Astrocyte (in vitro differentiated cells and primary cell): ENCODE measurements around the gene SPTBN1. TPM values are rescaled to one million over a fixed set of nuclear protein-coding genes. Genes with fewer than 3 reads are reported as not detected.
A peak's percentile ranks its signal among the peaks of the same experiment; 100 is the strongest.

Experiments used
- DNase-seq: peaks from one replicate; pipeline ENCODE4 v3.0.0-alpha.2; 2010; ENCODE audit warnings: low read depth
- FAIRE-seq: peaks from 2 replicates; lab custom pipeline; 2011; peaks lifted over from hg19 to GRCh38; lab: Jason Lieb, UNC
- H2AFZ ChIP-seq: 2 replicates; pipeline ENCODE4 v1.6.0; 2012; ENCODE audit warnings: low read depth, low read length, inconsistent platforms
- H3K27ac ChIP-seq: 2 replicates; pipeline ENCODE4 v1.5.1; 2011; ENCODE audit warnings: low read depth, low read length, inconsistent platforms
- H3K27me3 ChIP-seq: 2 replicates; pipeline ENCODE4 v1.6.0; 2011; ENCODE audit warnings: low read length, inconsistent platforms; ENCODE audit not compliant: insufficient read depth
- H3K36me3 ChIP-seq: 2 replicates; pipeline ENCODE4 v1.5.1; 2011; ENCODE audit warnings: low read length, inconsistent platforms; ENCODE audit not compliant: insufficient read depth
- H3K4me1 ChIP-seq: 2 replicates; pipeline ENCODE4 v1.5.1; 2011; ENCODE audit warnings: low read length, inconsistent platforms; ENCODE audit not compliant: insufficient read depth
- H3K4me2 ChIP-seq: 2 replicates; pipeline ENCODE4 v1.6.0; 2012; ENCODE audit warnings: low read length, inconsistent platforms
- H3K4me3 ChIP-seq: 2 replicates; pipeline ENCODE4 v1.5.1; 2011; ENCODE audit warnings: low read depth, mild to moderate bottlenecking, low read length, inconsistent platforms; ENCODE audit not compliant: insufficient read depth
- H3K79me2 ChIP-seq: 2 replicates; pipeline ENCODE4 v1.6.0; 2012; ENCODE audit warnings: mild to moderate bottlenecking, low read length, inconsistent platforms; ENCODE audit not compliant: insufficient read depth
- H3K9ac ChIP-seq: 2 replicates; pipeline ENCODE4 v1.6.0; 2012; ENCODE audit warnings: mild to moderate bottlenecking, low read length, inconsistent platforms
- H3K9me3 ChIP-seq: 2 replicates; pipeline ENCODE4 v1.5.1; 2012; ENCODE audit warnings: low read depth, mild to moderate bottlenecking, low read length, inconsistent platforms; ENCODE audit not compliant: insufficient read depth
- H4K20me1 ChIP-seq: 2 replicates; pipeline ENCODE4 v1.6.0; 2012; ENCODE audit warnings: low read length, inconsistent platforms; ENCODE audit not compliant: insufficient read depth
- H3K27ac Mint-ChIP-seq: one replicate; pipeline ENCODE4 v1.8.0; 2021; ENCODE audit warnings: mild to moderate bottlenecking, mixed read lengths; ENCODE audit not compliant: unreplicated experiment
- H3K27me3 Mint-ChIP-seq: one replicate; pipeline ENCODE4 v1.8.0; 2021; ENCODE audit warnings: low read depth, mixed read lengths; ENCODE audit not compliant: unreplicated experiment
- H3K36me3 Mint-ChIP-seq: one replicate; pipeline ENCODE4 v1.8.0; 2021; ENCODE audit warnings: low read depth, mixed read lengths; ENCODE audit not compliant: unreplicated experiment
- H3K4me1 Mint-ChIP-seq: one replicate; pipeline ENCODE4 v1.8.0; 2021; ENCODE audit warnings: low read depth, mixed read lengths; ENCODE audit not compliant: unreplicated experiment
- H3K4me3 Mint-ChIP-seq: one replicate; pipeline ENCODE4 v1.8.0; 2021; ENCODE audit warnings: mild to moderate bottlenecking, moderate library complexity, mixed read lengths; ENCODE audit not compliant: unreplicated experiment
- H3K9me3 Mint-ChIP-seq: one replicate; pipeline ENCODE4 v1.8.0; 2021; ENCODE audit warnings: mild to moderate bottlenecking, mixed read lengths; ENCODE audit not compliant: unreplicated experiment
- EZH2 ChIP-seq: IDR thresholded peaks from 2 replicates; pipeline ENCODE4 v1.6.1; 2012; ENCODE audit warnings: mild to moderate bottlenecking, low read length, inconsistent platforms; ENCODE audit not compliant: insufficient read depth
- total RNA-seq: library from RNA; stranded (reverse); gene quantifications from 2 replicates; pipeline ENCODE4 v1.2.1, GENCODE V29; 2021
- TF ChIP-seq, protein P1 (sequence below): IDR thresholded peaks from 2 replicates; pipeline ENCODE4 v1.5.1; 2011; ENCODE audit warnings: low read depth, mild to moderate bottlenecking, inconsistent platforms, low read length, moderate library complexity; ENCODE audit not compliant: insufficient read depth

SPTBN1 gene
- total RNA-seq, 1 donor from 2014 or later, result 311 TPM

DNA sequence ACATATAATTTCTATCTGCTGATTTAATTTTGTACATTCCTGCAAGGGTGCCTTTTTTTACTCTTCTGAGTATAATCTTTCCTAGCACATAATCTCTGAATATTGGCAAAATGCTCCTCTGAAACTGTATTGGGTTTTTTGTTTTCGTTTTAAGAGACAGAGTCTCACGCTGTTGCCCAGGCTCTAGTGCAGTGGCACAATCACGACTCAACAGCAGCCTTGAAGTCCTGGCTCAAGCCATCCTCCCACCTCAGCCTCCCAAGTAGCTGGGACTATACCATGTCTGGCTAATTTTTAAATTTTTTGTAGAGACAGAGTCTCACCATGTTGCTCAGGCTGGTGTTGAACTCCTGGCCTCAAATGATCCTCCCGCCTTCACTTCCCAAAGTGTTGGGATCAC is 104.9 kb downstream of the SPTBN1 start:
- H3K4me2 ChIP-seq, result peak overlapping the region; percentile 90
- peaks cover 4% of the 10 kb centered on the region for H3K36me3 Mint-ChIP-seq
- H3K9me3 ChIP-seq, result no peaks in the 10 kb centered on the region
- peaks cover 43% of the 10 kb centered on the region for H3K4me1 Mint-ChIP-seq
- H3K4me3 ChIP-seq, result peak overlapping the region; percentile 85
- peak overlapping the region; percentile 95 for H3K27ac Mint-ChIP-seq
- H3K9me3 Mint-ChIP-seq, result no peaks in the 10 kb centered on the region
- peaks cover 28% of the 10 kb centered on the region for H3K4me1 ChIP-seq
- DNase-seq (no peak), FAIRE-seq (no peak)
- peak overlapping the region; percentile 93 for H3K9ac ChIP-seq
- no peak overlapping the region for H2AFZ ChIP-seq
- no peaks in the 10 kb centered on the region for H3K36me3 ChIP-seq
- H3K4me3 Mint-ChIP-seq, result peak overlapping the region; percentile 90
- peak overlapping the region; percentile 90 for H3K27ac ChIP-seq
- peaks cover 89% of the 10 kb centered on the region for H3K79me2 ChIP-seq
- no peaks in the 10 kb centered on the region for H3K27me3 ChIP-seq
- no peak for TF ChIP-seq EZH2
- TF ChIP-seq, protein P1, sequence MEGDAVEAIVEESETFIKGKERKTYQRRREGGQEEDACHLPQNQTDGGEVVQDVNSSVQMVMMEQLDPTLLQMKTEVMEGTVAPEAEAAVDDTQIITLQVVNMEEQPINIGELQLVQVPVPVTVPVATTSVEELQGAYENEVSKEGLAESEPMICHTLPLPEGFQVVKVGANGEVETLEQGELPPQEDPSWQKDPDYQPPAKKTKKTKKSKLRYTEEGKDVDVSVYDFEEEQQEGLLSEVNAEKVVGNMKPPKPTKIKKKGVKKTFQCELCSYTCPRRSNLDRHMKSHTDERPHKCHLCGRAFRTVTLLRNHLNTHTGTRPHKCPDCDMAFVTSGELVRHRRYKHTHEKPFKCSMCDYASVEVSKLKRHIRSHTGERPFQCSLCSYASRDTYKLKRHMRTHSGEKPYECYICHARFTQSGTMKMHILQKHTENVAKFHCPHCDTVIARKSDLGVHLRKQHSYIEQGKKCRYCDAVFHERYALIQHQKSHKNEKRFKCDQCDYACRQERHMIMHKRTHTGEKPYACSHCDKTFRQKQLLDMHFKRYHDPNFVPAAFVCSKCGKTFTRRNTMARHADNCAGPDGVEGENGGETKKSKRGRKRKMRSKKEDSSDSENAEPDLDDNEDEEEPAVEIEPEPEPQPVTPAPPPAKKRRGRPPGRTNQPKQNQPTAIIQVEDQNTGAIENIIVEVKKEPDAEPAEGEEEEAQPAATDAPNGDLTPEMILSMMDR, result no peak
- H3K27me3 Mint-ChIP-seq, result no peaks in the 10 kb centered on the region
- H4K20me1 ChIP-seq, result peaks cover 50% of the 10 kb centered on the region

DNA sequence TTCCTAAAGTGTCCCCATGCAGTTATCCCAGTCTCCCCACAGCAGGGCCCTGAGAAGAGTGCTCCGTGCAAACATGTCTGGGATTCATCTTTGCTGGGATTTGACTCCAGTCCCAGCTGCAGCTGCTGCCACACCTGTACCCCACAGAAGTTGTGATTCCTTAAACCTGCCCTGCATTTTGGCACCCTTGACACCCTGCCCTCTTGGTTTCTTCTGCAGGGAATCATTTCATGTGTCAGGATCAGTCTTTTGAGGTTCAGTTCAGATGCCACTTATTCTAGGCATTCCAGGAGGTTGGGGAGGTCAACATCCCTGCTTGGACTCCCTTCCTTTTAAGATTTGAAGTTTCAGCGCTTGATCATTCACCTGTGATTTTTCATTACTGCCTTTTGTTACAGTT is 108.3 kb downstream of the SPTBN1 start:
- DNase-seq (no peak), FAIRE-seq (no peak)
- no peak for TF ChIP-seq EZH2
- TF ChIP-seq, protein P1, result no peak
- H3K4me3 Mint-ChIP-seq, result no peak overlapping the region
- Histone ChIP-seq H3K27me3 (no peaks in the 10 kb centered on the region), H3K4me1 (peaks cover 23% of the 10 kb centered on the region), H4K20me1 (peaks cover 30% of the 10 kb centered on the region), H3K79me2 (peaks cover 100% of the 10 kb centered on the region), H3K4me3 (no peak overlapping the region), H3K9ac (no peak overlapping the region), H3K36me3 (no peaks in the 10 kb centered on the region), H3K4me2 (no peak overlapping the region), H3K27ac (no peak overlapping the region), H2AFZ (no peak overlapping the region), H3K9me3 (no peaks in the 10 kb centered on the region)
- H3K27ac Mint-ChIP-seq, result no peak overlapping the region
- H3K9me3 Mint-ChIP-seq, result no peaks in the 10 kb centered on the region
- peaks cover 6% of the 10 kb centered on the region for H3K36me3 Mint-ChIP-seq
- no peaks in the 10 kb centered on the region for H3K27me3 Mint-ChIP-seq
- peaks cover 37% of the 10 kb centered on the region for H3K4me1 Mint-ChIP-seq

DNA sequence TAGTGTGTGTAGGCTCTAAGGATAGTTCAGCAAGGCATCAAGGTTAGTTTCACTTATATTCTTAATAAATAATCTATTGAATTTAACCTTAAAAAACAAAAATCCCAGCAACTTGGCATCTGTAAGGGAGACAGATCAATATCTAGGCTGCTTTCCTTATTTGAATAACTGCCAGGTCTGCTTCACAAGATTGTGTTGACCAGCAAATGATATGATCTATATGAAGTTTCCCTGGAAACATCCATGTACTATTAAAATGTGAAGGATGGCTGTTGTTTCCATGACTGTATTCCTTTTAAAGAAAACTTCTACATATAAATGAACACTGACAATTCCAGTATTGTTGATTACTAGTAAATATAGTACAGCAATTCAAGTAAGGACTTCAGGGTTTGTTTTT is 109.4 kb downstream of the SPTBN1 start:
- H3K27ac Mint-ChIP-seq, result no peak overlapping the region
- Histone ChIP-seq H3K27ac (no peak overlapping the region), H3K4me1 (peaks cover 34% of the 10 kb centered on the region), H3K79me2 (peaks cover 100% of the 10 kb centered on the region), H3K4me3 (no peak overlapping the region), H2AFZ (no peak overlapping the region), H3K9me3 (no peaks in the 10 kb centered on the region), H3K9ac (no peak overlapping the region), H3K4me2 (no peak overlapping the region), H3K27me3 (no peaks in the 10 kb centered on the region), H3K36me3 (no peaks in the 10 kb centered on the region), H4K20me1 (peaks cover 27% of the 10 kb centered on the region)
- no peak for FAIRE-seq
- H3K4me3 Mint-ChIP-seq, result no peak overlapping the region
- no peak for DNase-seq
- H3K4me1 Mint-ChIP-seq, result peaks cover 44% of the 10 kb centered on the region
- H3K36me3 Mint-ChIP-seq, result peaks cover 4% of the 10 kb centered on the region
- no peaks in the 10 kb centered on the region for H3K27me3 Mint-ChIP-seq
- H3K9me3 Mint-ChIP-seq, result no peaks in the 10 kb centered on the region
- TF ChIP-seq, protein P1, result no peak
- no peak for TF ChIP-seq EZH2
